OCI-LY3 (cell line): Measurements from ENCODE around the gene TYRO3.
"Not testable (repeated sequence)": the region's sequence is repeated elsewhere in the genome, so short reads cannot be mapped to it uniquely, and the experiment has no call there.

Source experiments
- H2AFZ ChIP-seq: fragments of 200-600, 300-600 bp; shearing (Covaris generic); 2 replicates; pipeline ENCODE4 v1.6.0; 2014; ENCODE audit warnings: antibody characterized with exemption, low read depth, low read length
- H3K27ac ChIP-seq: fragments of 200-600, 300-600 bp; sonication (generic); 2 replicates; pipeline ENCODE4 v1.5.1; 2014; ENCODE audit warnings: mild to moderate bottlenecking, low read length, moderate library complexity, mixed read lengths
- H3K27me3 ChIP-seq: fragments of 200-600, 300-600 bp; sonication (generic); 2 replicates; pipeline ENCODE4 v1.6.1; 2014; ENCODE audit warnings: low read depth, low read length, mixed read lengths
- H3K36me3 ChIP-seq: fragments of 200-600, 300-600 bp; sonication (generic); replicated peaks from 2 replicates; pipeline ENCODE3; 2014; ENCODE audit warnings: low read depth, low read length, mixed read lengths
- H3K4me1 ChIP-seq: fragments of 300-600, 200-600 bp; sonication (generic); 2 replicates; pipeline ENCODE4 v1.6.1; 2014; ENCODE audit warnings: low read length, mixed read lengths
- H3K4me2 ChIP-seq: fragments of 200-600, 300-600 bp; sonication (generic); 2 replicates; pipeline ENCODE4 v1.6.1; 2014; ENCODE audit warnings: low read length, mixed read lengths
- H3K4me3 ChIP-seq: fragments of 300-600, 200-600 bp; sonication (generic); 2 replicates; pipeline ENCODE4 v1.5.1; 2014; ENCODE audit warnings: antibody characterized with exemption, mild to moderate bottlenecking, low read length, moderate library complexity
- H3K79me2 ChIP-seq: fragments of 300-600, 200-600 bp; shearing (Covaris generic); 2 replicates; pipeline ENCODE4 v1.6.1; 2014; ENCODE audit warnings: mild to moderate bottlenecking, low read length, mixed read lengths
- H3K9ac ChIP-seq: fragments of 300-600, 200-600 bp; shearing (Covaris generic); 2 replicates; pipeline ENCODE4 v1.6.0; 2014; ENCODE audit warnings: mild to moderate bottlenecking, low read length, moderate library complexity
- H3K9me3 ChIP-seq: fragments of 200-600, 300-600 bp; shearing (Covaris generic); 2 replicates; pipeline ENCODE4 v1.6.1; 2014; ENCODE audit warnings: low read length, mixed read lengths; ENCODE audit not compliant: insufficient read depth
- H4K20me1 ChIP-seq: fragments of 200-600, 300-600 bp; sonication (generic); 2 replicates; pipeline ENCODE4 v1.6.1; 2016; ENCODE audit warnings: low read length, mixed read lengths; ENCODE audit not compliant: insufficient read depth
- CTCF ChIP-seq: fragments of 200-600, 300-600 bp; sonication (generic); IDR thresholded peaks from 2 replicates; pipeline ENCODE4 v1.5.1; 2014; ENCODE audit warnings: antibody characterized with exemption, low read length, low read depth
- EZH2phosphoT487 ChIP-seq: fragments of 200-600 bp; shearing (Covaris generic); IDR thresholded peaks from 2 replicates; pipeline ENCODE4 v1.6.1; 2018; ENCODE audit warnings: antibody characterized with exemption, mixed run types, low read depth

The TYRO3 gene

GRCh38 chr15:41591217-41591616 is 32.2 kb downstream of the TYRO3 start:
- not testable (repeated sequence) for H3K9ac ChIP-seq, H3K4me1 ChIP-seq, H3K4me3 ChIP-seq, H3K27ac ChIP-seq, H4K20me1 ChIP-seq, H3K27me3 ChIP-seq, H3K4me2 ChIP-seq, H2AFZ ChIP-seq, H3K36me3 ChIP-seq, H3K9me3 ChIP-seq, H3K79me2 ChIP-seq

- not testable (repeated sequence) for H3K36me3 ChIP-seq, H2AFZ ChIP-seq, H3K27ac ChIP-seq, H3K79me2 ChIP-seq, H4K20me1 ChIP-seq, H3K9me3 ChIP-seq, H3K4me2 ChIP-seq, H3K27me3 ChIP-seq, H3K9ac ChIP-seq, H3K4me3 ChIP-seq, H3K4me1 ChIP-seq
These were observed 33.7 kb downstream of the TYRO3 start for GRCh38 chr15:41592718-41593117.

- no peak overlapping the region for H3K4me3 ChIP-seq
- no peak overlapping the region for H3K4me2 ChIP-seq
- H2AFZ ChIP-seq = no peak overlapping the region
- no peak for TF ChIP-seq EZH2phosphoT487
- TF ChIP-seq CTCF = no peak
- no peak overlapping the region for H3K9ac ChIP-seq
- no peaks in the 10 kb centered on the region for H3K4me1 ChIP-seq
- no peak overlapping the region for H3K27ac ChIP-seq
- no peaks in the 10 kb centered on the region for H3K9me3 ChIP-seq
- no peaks in the 10 kb centered on the region for H3K36me3 ChIP-seq
- no peaks in the 10 kb centered on the region for H4K20me1 ChIP-seq
- H3K79me2 ChIP-seq = no peaks in the 10 kb centered on the region
- H3K27me3 ChIP-seq = no peaks in the 10 kb centered on the region
These were observed 36.1 kb downstream of the TYRO3 start for GRCh38 chr15:41594801-41595746.

- no peak overlapping the region for H3K27ac ChIP-seq
- no peaks in the 10 kb centered on the region for H3K4me1 ChIP-seq
- no peaks in the 10 kb centered on the region for H3K36me3 ChIP-seq
- H3K9ac ChIP-seq = no peak overlapping the region
- no peak overlapping the region for H3K4me3 ChIP-seq
- no peaks in the 10 kb centered on the region for H3K9me3 ChIP-seq
- H3K79me2 ChIP-seq = no peaks in the 10 kb centered on the region
- TF ChIP-seq CTCF (no peak), EZH2phosphoT487 (no peak)
- no peaks in the 10 kb centered on the region for H4K20me1 ChIP-seq
- no peak overlapping the region for H2AFZ ChIP-seq
- peaks cover 4% of the 10 kb centered on the region; the same call in 1 of the 2 replicates for H3K27me3 ChIP-seq
- H3K4me2 ChIP-seq = no peak overlapping the region
These were observed 38.0 kb downstream of the TYRO3 start for GRCh38 chr15:41596972-41597371.

- Histone ChIP-seq H3K4me3 (no peak overlapping the region), H3K27ac (no peak overlapping the region), H3K9me3 (no peaks in the 10 kb centered on the region), H3K36me3 (no peaks in the 10 kb centered on the region), H3K79me2 (no peaks in the 10 kb centered on the region), H3K4me1 (no peaks in the 10 kb centered on the region), H3K9ac (no peak overlapping the region), H3K27me3 (peaks cover 10% of the 10 kb centered on the region), H2AFZ (no peak overlapping the region), H4K20me1 (no peaks in the 10 kb centered on the region), H3K4me2 (no peak overlapping the region)
- no peak for TF ChIP-seq EZH2phosphoT487
These were observed 38.8 kb downstream of the TYRO3 start for GRCh38 chr15:41597787-41598186.
